Right lobe of liver (tissue), 4 donors: ENCODE measurements around the gene CAMK1G.

Experiments
- CTCF ChIP-seq, 4 donors: fragments of 200-600 bp in 3 of 4; fragments of 450-650 bp in 1 of 4; IDR thresholded peaks; one replicate each; pipeline versions ENCODE4 v1.5.1 to v1.8.0; 2016 to 2022; ENCODE audit warnings: antibody characterized with exemption in 4 of 4, mild to moderate bottlenecking in 2 of 4
- POLR2A ChIP-seq: fragments of 450-650 bp; IDR thresholded peaks from one replicate; pipeline ENCODE4 v1.6.1; 2017; ENCODE audit warnings: antibody characterized with exemption, mild to moderate bottlenecking
- donor health status: DM: no; HTN: no; CAD: no.
- donor health status: DM: no; HTN: no; CAD: no.
- donor health status: DM: no; HTN: yes; CAD: no.

- no peak for TF ChIP-seq POLR2A
- no peak for TF ChIP-seq CTCF (IDR thresholded peaks at IDR 0.05)
These were observed 37.8 kb downstream of the CAMK1G start for GRCh38 chr1:209621286-209621685.
